Liver (tissue), 3 donors: ENCODE data around the gene MT2A.

Source experiments
- GABPA ChIP-seq, 2 donors: IDR thresholded peaks in 1 of 2; conservative IDR thresholded peaks in 1 of 2; 2 replicates each; pipeline ENCODE4 v1.6.1; 2016; ENCODE audit warnings: antibody characterized with exemption in 2 of 2, mild to moderate bottlenecking in 1 of 2, moderate library complexity in 1 of 2
- JUND ChIP-seq, 2 donors: IDR thresholded peaks; 2 replicates each; pipeline ENCODE4 v1.6.1; 2016; ENCODE audit warnings: antibody characterized with exemption in 2 of 2
- RAD21 ChIP-seq, 2 donors: IDR thresholded peaks; 2 replicates each; pipeline ENCODE4 v1.6.1; 2016; ENCODE audit warnings: antibody characterized with exemption in 2 of 2, mild to moderate bottlenecking in 2 of 2
- SP1 ChIP-seq: IDR thresholded peaks from 2 replicates; pipeline ENCODE4 v1.6.1; 2018; ENCODE audit warnings: antibody characterized with exemption, mild to moderate bottlenecking
- TAF1 ChIP-seq: conservative IDR thresholded peaks from 2 replicates; pipeline ENCODE4 v1.6.1; 2016; ENCODE audit warnings: antibody characterized with exemption, mild to moderate bottlenecking
- TF ChIP-seq, protein P1 (sequence below): fragments of 150-350 bp; IDR thresholded peaks from 2 replicates; pipeline ENCODE4 v1.5.1; 2017; ENCODE audit warnings: improper control_type of control experiment, low read depth, low read length; ENCODE audit not compliant: missing input control
- TF ChIP-seq, protein P2 (sequence below): IDR thresholded peaks from 2 replicates; pipeline ENCODE4 v1.6.1; 2016; ENCODE audit warnings: antibody characterized with exemption
- TF ChIP-seq, protein P3 (sequence below): IDR thresholded peaks from 2 replicates; pipeline ENCODE4 v1.6.1; 2016; ENCODE audit warnings: antibody characterized with exemption
- TF ChIP-seq, protein P4 (sequence below): IDR thresholded peaks from 2 replicates; pipeline ENCODE4 v1.6.1; 2016; ENCODE audit warnings: antibody characterized with exemption, mild to moderate bottlenecking
- TF ChIP-seq, protein P5 (sequence below): IDR thresholded peaks from 2 replicates; pipeline ENCODE4 v1.6.1; 2016; ENCODE audit warnings: antibody characterized with exemption
- donor health status: healthy.
- donor health status: healthy.

DNA sequence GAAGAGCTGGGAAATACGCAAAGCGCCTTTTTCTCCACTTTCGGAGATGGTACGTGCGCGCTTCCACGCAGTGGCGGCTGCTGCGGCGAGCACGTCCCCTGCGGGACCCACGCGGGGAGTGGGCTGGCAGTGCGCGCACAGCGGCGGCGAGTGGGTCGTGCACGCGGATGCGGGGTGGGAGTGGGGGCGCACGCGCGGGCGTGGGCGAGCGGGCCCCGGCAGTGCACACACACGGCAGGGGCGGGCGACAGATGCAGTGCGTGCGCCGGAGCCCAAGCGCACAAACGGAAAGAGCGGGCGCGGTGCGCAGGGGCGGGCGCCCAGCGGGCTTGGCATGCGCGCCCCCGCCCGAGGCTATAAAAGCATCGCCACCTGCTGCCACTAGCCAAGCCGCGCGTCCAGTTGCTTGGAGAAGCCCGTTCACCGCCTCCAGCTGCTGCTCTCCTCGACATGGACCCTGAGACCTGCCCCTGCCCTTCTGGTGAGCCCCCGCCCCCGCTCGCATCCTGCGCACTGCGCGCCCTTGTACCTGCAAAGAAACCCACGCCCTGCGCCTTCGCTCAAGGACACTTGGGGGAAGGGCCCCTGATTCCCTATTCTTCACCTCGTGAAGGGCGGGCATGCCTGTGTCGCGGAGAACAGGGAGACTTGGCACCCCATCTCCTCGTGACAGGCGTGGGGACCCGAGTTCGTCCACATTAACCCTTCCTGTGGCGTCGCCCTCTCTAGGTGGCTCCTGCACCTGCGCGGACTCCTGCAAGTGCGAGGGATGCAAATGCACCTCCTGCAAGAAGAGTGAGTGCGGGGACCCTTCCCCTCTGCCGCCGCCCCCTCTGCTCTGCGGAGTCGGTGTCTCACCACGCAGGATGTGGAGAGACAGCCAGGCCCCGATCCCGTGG, 19.0 kb upstream of the MT2A start, which contains the start of gene MT3:
- TF ChIP-seq, protein P1, sequence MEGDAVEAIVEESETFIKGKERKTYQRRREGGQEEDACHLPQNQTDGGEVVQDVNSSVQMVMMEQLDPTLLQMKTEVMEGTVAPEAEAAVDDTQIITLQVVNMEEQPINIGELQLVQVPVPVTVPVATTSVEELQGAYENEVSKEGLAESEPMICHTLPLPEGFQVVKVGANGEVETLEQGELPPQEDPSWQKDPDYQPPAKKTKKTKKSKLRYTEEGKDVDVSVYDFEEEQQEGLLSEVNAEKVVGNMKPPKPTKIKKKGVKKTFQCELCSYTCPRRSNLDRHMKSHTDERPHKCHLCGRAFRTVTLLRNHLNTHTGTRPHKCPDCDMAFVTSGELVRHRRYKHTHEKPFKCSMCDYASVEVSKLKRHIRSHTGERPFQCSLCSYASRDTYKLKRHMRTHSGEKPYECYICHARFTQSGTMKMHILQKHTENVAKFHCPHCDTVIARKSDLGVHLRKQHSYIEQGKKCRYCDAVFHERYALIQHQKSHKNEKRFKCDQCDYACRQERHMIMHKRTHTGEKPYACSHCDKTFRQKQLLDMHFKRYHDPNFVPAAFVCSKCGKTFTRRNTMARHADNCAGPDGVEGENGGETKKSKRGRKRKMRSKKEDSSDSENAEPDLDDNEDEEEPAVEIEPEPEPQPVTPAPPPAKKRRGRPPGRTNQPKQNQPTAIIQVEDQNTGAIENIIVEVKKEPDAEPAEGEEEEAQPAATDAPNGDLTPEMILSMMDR: no peak
- TF ChIP-seq SP1 (no peak), JUND (IDR thresholded peaks at IDR 0.05) (no peak), RAD21 (IDR thresholded peaks at IDR 0.05) (no peak), TAF1 (no peak), GABPA (IDR thresholded peaks at IDR 0.05 in 1 of 2, conservative IDR thresholded peaks at IDR 0.05 in 1 of 2) (no peak)
- TF ChIP-seq, protein P2, sequence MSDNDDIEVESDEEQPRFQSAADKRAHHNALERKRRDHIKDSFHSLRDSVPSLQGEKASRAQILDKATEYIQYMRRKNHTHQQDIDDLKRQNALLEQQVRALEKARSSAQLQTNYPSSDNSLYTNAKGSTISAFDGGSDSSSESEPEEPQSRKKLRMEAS: no peak
- TF ChIP-seq, protein P3, sequence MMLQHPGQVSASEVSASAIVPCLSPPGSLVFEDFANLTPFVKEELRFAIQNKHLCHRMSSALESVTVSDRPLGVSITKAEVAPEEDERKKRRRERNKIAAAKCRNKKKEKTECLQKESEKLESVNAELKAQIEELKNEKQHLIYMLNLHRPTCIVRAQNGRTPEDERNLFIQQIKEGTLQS: no peak
- TF ChIP-seq, protein P4, sequence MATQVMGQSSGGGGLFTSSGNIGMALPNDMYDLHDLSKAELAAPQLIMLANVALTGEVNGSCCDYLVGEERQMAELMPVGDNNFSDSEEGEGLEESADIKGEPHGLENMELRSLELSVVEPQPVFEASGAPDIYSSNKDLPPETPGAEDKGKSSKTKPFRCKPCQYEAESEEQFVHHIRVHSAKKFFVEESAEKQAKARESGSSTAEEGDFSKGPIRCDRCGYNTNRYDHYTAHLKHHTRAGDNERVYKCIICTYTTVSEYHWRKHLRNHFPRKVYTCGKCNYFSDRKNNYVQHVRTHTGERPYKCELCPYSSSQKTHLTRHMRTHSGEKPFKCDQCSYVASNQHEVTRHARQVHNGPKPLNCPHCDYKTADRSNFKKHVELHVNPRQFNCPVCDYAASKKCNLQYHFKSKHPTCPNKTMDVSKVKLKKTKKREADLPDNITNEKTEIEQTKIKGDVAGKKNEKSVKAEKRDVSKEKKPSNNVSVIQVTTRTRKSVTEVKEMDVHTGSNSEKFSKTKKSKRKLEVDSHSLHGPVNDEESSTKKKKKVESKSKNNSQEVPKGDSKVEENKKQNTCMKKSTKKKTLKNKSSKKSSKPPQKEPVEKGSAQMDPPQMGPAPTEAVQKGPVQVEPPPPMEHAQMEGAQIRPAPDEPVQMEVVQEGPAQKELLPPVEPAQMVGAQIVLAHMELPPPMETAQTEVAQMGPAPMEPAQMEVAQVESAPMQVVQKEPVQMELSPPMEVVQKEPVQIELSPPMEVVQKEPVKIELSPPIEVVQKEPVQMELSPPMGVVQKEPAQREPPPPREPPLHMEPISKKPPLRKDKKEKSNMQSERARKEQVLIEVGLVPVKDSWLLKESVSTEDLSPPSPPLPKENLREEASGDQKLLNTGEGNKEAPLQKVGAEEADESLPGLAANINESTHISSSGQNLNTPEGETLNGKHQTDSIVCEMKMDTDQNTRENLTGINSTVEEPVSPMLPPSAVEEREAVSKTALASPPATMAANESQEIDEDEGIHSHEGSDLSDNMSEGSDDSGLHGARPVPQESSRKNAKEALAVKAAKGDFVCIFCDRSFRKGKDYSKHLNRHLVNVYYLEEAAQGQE: no peak
- TF ChIP-seq, protein P5, sequence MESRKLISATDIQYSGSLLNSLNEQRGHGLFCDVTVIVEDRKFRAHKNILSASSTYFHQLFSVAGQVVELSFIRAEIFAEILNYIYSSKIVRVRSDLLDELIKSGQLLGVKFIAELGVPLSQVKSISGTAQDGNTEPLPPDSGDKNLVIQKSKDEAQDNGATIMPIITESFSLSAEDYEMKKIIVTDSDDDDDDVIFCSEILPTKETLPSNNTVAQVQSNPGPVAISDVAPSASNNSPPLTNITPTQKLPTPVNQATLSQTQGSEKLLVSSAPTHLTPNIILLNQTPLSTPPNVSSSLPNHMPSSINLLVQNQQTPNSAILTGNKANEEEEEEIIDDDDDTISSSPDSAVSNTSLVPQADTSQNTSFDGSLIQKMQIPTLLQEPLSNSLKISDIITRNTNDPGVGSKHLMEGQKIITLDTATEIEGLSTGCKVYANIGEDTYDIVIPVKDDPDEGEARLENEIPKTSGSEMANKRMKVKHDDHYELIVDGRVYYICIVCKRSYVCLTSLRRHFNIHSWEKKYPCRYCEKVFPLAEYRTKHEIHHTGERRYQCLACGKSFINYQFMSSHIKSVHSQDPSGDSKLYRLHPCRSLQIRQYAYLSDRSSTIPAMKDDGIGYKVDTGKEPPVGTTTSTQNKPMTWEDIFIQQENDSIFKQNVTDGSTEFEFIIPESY: no peak
